Kidney (tissue), 14 donors: Measurements from ENCODE around the gene NCEH1. TPM values are rescaled to one million over a fixed set of nuclear protein-coding genes. Genes with fewer than 3 reads are reported as not detected.

Source experiments
- DNase-seq, 5 donors: peaks; one replicate each; pipeline ENCODE4 v3.0.0-alpha.2; 2013 to 2020
- FAIRE-seq: peaks from 2 replicates; lab custom pipeline; 2012; peaks lifted over from hg19 to GRCh38; lab: Jason Lieb, UNC
- H3K27ac ChIP-seq, 2 donors: one replicate each; pipeline ENCODE4 v1.7.0; 2013; ENCODE audit warnings: low read depth in 2 of 2, low read length in 2 of 2, inconsistent platforms in 1 of 2
- H3K27me3 ChIP-seq: one replicate; pipeline ENCODE4 v1.7.1; 2013; ENCODE audit warnings: low read length, inconsistent platforms; ENCODE audit not compliant: control insufficient read depth, insufficient read depth
- H3K36me3 ChIP-seq, 3 donors: one replicate each; pipeline versions ENCODE4 v1.7.0 to v1.7.1; 2013; ENCODE audit warnings: low read length in 3 of 3, control low read depth in 1 of 3, inconsistent platforms in 1 of 3; ENCODE audit not compliant: insufficient read depth in 3 of 3, control insufficient read depth in 2 of 3
- H3K4me1 ChIP-seq, 3 donors: one replicate each; pipeline versions ENCODE4 v1.7.0 to v1.7.1; 2013; ENCODE audit warnings: low read length in 3 of 3, inconsistent platforms in 1 of 3, low read depth in 1 of 3; ENCODE audit not compliant: control insufficient read depth in 2 of 3, insufficient read depth in 2 of 3
- H3K4me3 ChIP-seq, 3 donors: one replicate each; pipeline versions ENCODE4 v1.7.0 to v1.8.1; 2013; ENCODE audit warnings: low read length in 3 of 3, control low read depth in 1 of 3, inconsistent platforms in 1 of 3
- H3K9ac ChIP-seq, 3 donors: one replicate each; pipeline versions ENCODE4 v1.7.0 to v1.7.1; 2013; ENCODE audit warnings: low read length in 3 of 3, control low read depth in 1 of 3, inconsistent platforms in 1 of 3
- H3K9me3 ChIP-seq, 3 donors: one replicate each; pipeline versions ENCODE4 v1.7.0 to v1.7.1; 2013; ENCODE audit warnings: low read length in 3 of 3, control low read depth in 1 of 3, inconsistent platforms in 1 of 3; ENCODE audit not compliant: control insufficient read depth in 2 of 3, insufficient read depth in 1 of 3
- CTCF ChIP-seq: IDR thresholded peaks from 3 replicates; pipeline ENCODE4 v1.5.1; 2012; ENCODE audit warnings: mild to moderate bottlenecking, moderate library complexity, borderline replicate concordance; ENCODE audit not compliant: insufficient read depth; ENCODE audit errors: extremely low read depth
- intact Hi-C: fragments of 100-400 bp; cut with DNase I; formaldehyde crosslinking; loops from one replicate; pipeline ENCODE4 v1.11.1; 2022
- polyA plus RNA-seq: library from polyadenylated mRNA; stranded (reverse); fragments of 350-450 nt; fragmentation: Illumina TruSeq; extraction: RNeasy Lipid Tissue Mini Kit (QIAGEN cat#74804); gene quantifications from one replicate; pipeline ENCODE4 v1.2.3, GENCODE V29; 2014; ENCODE audit warnings: low read depth, low replicate concordance; ENCODE audit not compliant: insufficient read depth
- total RNA-seq: library from RNA; stranded (reverse); fragmentation: NEBNext Ultra II Directional; extraction: Animal tissue kit (Norgen Biotek cat#: 25700); gene quantifications from one replicate; pipeline ENCODE4 v1.2.1, GENCODE V29; 2021
- donor health status: control.
- donor health status: control.
- donor health status: control.
- donor health status: control.
- donor health status: control.
- donor health status: DM: yes; HTN: yes; CAD: no.
- donor health status: Normal renal cell carcinoma (clear cell type).

The NCEH1 gene
- total and polyA plus RNA-seq, 2 donors from 2014 or later, result 6.7 to 43.6 TPM

- no peak for FAIRE-seq
- Histone ChIP-seq H3K4me1 (no peaks in the 10 kb centered on the region), H3K36me3 (no peaks in the 10 kb centered on the region), H3K9me3 (no peaks in the 10 kb centered on the region), H3K27ac (no peak overlapping the region), H3K9ac (no peak overlapping the region), H3K4me3 (no peak overlapping the region), H3K27me3 (no peaks in the 10 kb centered on the region)
- no peak for TF ChIP-seq CTCF
- no peak for DNase-seq
- intact Hi-C loops, result no loop called here
These were observed 16.2 kb downstream of the NCEH1 start for GRCh38 chr3:172694573-172695246.

- Histone ChIP-seq H3K27ac (no peak overlapping the region), H3K4me3 (no peak overlapping the region), H3K27me3 (no peaks in the 10 kb centered on the region), H3K36me3 (no peaks in the 10 kb centered on the region), H3K4me1 (no peaks in the 10 kb centered on the region), H3K9ac (no peak overlapping the region), H3K9me3 (no peaks in the 10 kb centered on the region)
- no peak for TF ChIP-seq CTCF
- intact Hi-C loops, result no loop called here
- DNase-seq, result no peak
- FAIRE-seq, result no peak
These were observed 18.0 kb downstream of the NCEH1 start for GRCh38 chr3:172692751-172693338.

GRCh38 chr3:172690936-172691335, 19.9 kb downstream of the NCEH1 start:
- intact Hi-C loops, result no loop called here
- Histone ChIP-seq H3K9me3 (no peaks in the 10 kb centered on the region), H3K9ac (no peak overlapping the region), H3K4me1 (no peaks in the 10 kb centered on the region), H3K27ac (no peak overlapping the region), H3K27me3 (no peaks in the 10 kb centered on the region), H3K4me3 (no peak overlapping the region), H3K36me3 (no peaks in the 10 kb centered on the region)
- TF ChIP-seq CTCF, result no peak
- FAIRE-seq (no peak), DNase-seq (no peak)
